PC-9 (cell line): ENCODE results near the gene LMF1. TPM values are rescaled to one million over a fixed set of nuclear protein-coding genes. Genes with fewer than 3 reads are reported as not detected.

Source experiments
- BruUV-seq: library from RNA; stranded (reverse); fragments of 400-500 nt; replicated peaks from 2 replicates; lab custom pipeline; 2021; lab: Mats Ljungman, UMichigan
- CTCF ChIA-PET: fragments of 300-600 bp; sonication (Branson Sonifier 250); formaldehyde crosslinking; loops from one replicate; lab custom pipeline; 2022; ENCODE audit warnings: antibody characterized with exemption; lab: Charles Lee
- POLR2A ChIA-PET: fragments of 300-600 bp; sonication (Branson Sonifier 250); formaldehyde crosslinking; loops from one replicate; lab custom pipeline; 2022; ENCODE audit warnings: antibody characterized with exemption; ENCODE audit not compliant: unreplicated experiment; lab: Charles Lee
- DNase-seq, 2 experiments: peaks; one replicate each; pipeline versions ENCODE4 v3.0.0 to v3.0.0-alpha.2; 2015 to 2022; ENCODE audit warnings: mixed read lengths in 1 of 2
- H2AFZ ChIP-seq: fragments of 200-600 bp; sonication (generic); 2 replicates; pipeline ENCODE4 v1.8.1; 2017; ENCODE audit warnings: antibody characterized with exemption
- H3F3A ChIP-seq: fragments of 200-600 bp; sonication (generic); 2 replicates; pipeline ENCODE4 v1.8.1; 2017; ENCODE audit warnings: antibody characterized with exemption, mild to moderate bottlenecking, low read depth; ENCODE audit not compliant: insufficient read depth
- H3K27ac ChIP-seq: fragments of 200-600 bp; sonication (generic); 2 replicates; pipeline ENCODE4 v1.6.1; 2016; ENCODE audit warnings: mixed run types
- H3K27me3 ChIP-seq: fragments of 200-600 bp; sonication (generic); 2 replicates; pipeline ENCODE4 v1.6.1; 2016; ENCODE audit warnings: low read depth, mixed run types; ENCODE audit not compliant: insufficient read depth
- H3K36me3 ChIP-seq: fragments of 200-600 bp; sonication (generic); 2 replicates; pipeline ENCODE4 v1.6.1; 2016; ENCODE audit warnings: low read depth, mixed run types
- H3K4me1 ChIP-seq: fragments of 200-600 bp; sonication (generic); replicated peaks from 2 replicates; pipeline ENCODE4 v1.6.1; 2016; ENCODE audit warnings: mixed run types; ENCODE audit not compliant: insufficient read depth
- H3K4me2 ChIP-seq: fragments of 200-600 bp; sonication (generic); 2 replicates; pipeline ENCODE4 v1.6.1; 2017; ENCODE audit warnings: mixed run types
- H3K4me3 ChIP-seq: fragments of 200-600 bp; sonication (generic); 2 replicates; pipeline ENCODE4 v1.6.1; 2016; ENCODE audit warnings: mixed run types
- H3K79me2 ChIP-seq: fragments of 200-600 bp; sonication (generic); 2 replicates; pipeline ENCODE4 v1.6.1; 2017; ENCODE audit warnings: low read depth, mixed run types
- H3K9me2 ChIP-seq: fragments of 200-600 bp; sonication (generic); 2 replicates; pipeline ENCODE4 v1.8.1; 2017; ENCODE audit warnings: mild to moderate bottlenecking; ENCODE audit not compliant: insufficient read depth
- H3K9me3 ChIP-seq: fragments of 200-600 bp; sonication (generic); 2 replicates; pipeline ENCODE4 v1.8.1; 2016; ENCODE audit warnings: low read depth; ENCODE audit not compliant: insufficient read depth
- H4K20me1 ChIP-seq: fragments of 200-600 bp; sonication (generic); 2 replicates; pipeline ENCODE4 v1.8.1; 2017; ENCODE audit not compliant: insufficient read depth
- CTCF ChIP-seq: fragments of 200-600 bp; sonication (generic); conservative IDR thresholded peaks from 2 replicates; pipeline ENCODE4 v1.6.1; 2017; ENCODE audit warnings: mixed run types, antibody characterized with exemption, mild to moderate bottlenecking, moderate library complexity
- EZH2 ChIP-seq: fragments of 200-600 bp; sonication (generic); IDR thresholded peaks from 2 replicates; pipeline ENCODE4 v1.8.0; 2017; ENCODE audit warnings: antibody characterized with exemption, low read depth
- intact Hi-C: fragments of 100-400 bp; cut with micrococcal nuclease; formaldehyde crosslinking; loops from one replicate; pipeline ENCODE4 v1.10.0; 2022; ENCODE audit not compliant: unreplicated experiment
- total RNA-seq: library from RNA; stranded (reverse); gene quantifications from 2 replicates; pipeline ENCODE4 v1.2.3, GENCODE V29; 2021

LMF1 gene
- total RNA-seq, 1 experiment from 2014 or later = 31.3 TPM

DNA sequence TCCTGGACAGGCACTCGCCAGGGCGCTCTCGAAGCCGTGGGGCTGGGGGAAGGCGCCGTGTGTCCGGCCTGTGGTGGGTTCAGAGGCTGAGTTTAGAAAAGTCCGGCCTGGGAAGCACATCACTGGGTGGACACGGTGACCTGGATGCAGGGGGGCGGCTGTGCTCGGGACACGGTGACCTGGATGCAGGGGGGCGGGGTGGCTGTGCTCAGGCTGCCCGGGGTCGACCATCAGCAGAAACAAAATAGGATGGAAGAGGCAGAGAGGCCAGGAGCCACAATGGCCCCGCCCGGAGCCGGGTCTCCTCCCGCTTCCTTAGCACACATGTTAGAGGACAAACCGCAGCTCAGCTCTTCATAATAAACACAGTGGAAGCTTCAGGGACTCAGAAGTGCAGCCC, 127.0 kb downstream of the LMF1 start:
- Histone ChIP-seq H3K27me3 (peaks cover 77% of the 10 kb centered on the region), H3F3A (peaks cover 3% of the 10 kb centered on the region; the same call in 1 of the 2 replicates), H3K36me3 (no peaks in the 10 kb centered on the region), H2AFZ (no peak overlapping the region), H3K4me1 (no peaks in the 10 kb centered on the region), H3K4me2 (no peak overlapping the region), H3K9me3 (no peaks in the 10 kb centered on the region), H3K9me2 (no peaks in the 10 kb centered on the region), H4K20me1 (no peaks in the 10 kb centered on the region), H3K79me2 (no peaks in the 10 kb centered on the region), H3K27ac (no peak overlapping the region), H3K4me3 (no peak overlapping the region)
- intact Hi-C loops = no loop called here
- DNase-seq = no peak
- POLR2A ChIA-PET = no interaction called here
- no peak for TF ChIP-seq CTCF
- no peak for TF ChIP-seq EZH2
- BruUV-seq = no TSS peak
- CTCF ChIA-PET = no interaction called here

- H3K9me3 ChIP-seq = no peaks in the 10 kb centered on the region
- H4K20me1 ChIP-seq = no peaks in the 10 kb centered on the region
- H3K9me2 ChIP-seq = no peaks in the 10 kb centered on the region
- peaks cover 73% of the 10 kb centered on the region for H3K27me3 ChIP-seq
- H3F3A ChIP-seq = peaks cover 3% of the 10 kb centered on the region; the same call in 1 of the 2 replicates
- no peak overlapping the region for H3K4me3 ChIP-seq
- no peaks in the 10 kb centered on the region for H3K79me2 ChIP-seq
- intact Hi-C loops = no loop called here
- no peaks in the 10 kb centered on the region for H3K36me3 ChIP-seq
- ChIA-PET CTCF (no interaction called here), POLR2A (interaction anchor here (0.6 kb wide), 1 partner anchor 761 kb away, joined by 10 read pairs; no protein-coding TSS in a partner anchor)
- BruUV-seq = no TSS peak
- no peaks in the 10 kb centered on the region for H3K4me1 ChIP-seq
- TF ChIP-seq CTCF (no peak), EZH2 (no peak)
- H2AFZ ChIP-seq = no peak overlapping the region
- no peak for DNase-seq
- no peak overlapping the region for H3K27ac ChIP-seq
- no peak overlapping the region for H3K4me2 ChIP-seq
Measured at GRCh38 chr16:842711-843560, 127.8 kb downstream of the LMF1 start.

DNA sequence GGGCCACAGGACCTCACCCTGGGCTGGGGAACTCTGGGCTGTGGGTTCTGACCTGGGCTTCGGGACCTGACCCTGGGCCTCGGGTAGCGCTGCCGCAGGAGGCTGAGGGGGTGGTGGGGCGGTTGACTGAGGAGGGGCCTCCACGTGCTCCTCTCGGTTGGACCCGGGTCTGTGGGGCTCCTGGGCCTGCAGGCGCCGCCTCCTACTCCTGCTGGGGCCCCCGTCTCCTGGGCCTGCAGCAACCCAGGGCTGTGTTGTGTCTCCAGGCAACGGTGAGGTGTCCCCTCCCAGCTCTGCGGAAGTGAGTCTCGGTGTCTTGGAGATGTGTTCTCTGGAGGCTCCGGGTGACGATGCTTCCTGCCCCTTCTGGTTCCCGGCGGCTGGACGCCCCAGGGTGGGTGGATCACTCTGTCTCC, 128.7 kb downstream of the LMF1 start:
- no peaks in the 10 kb centered on the region for H3K4me1 ChIP-seq
- H3K4me2 ChIP-seq = no peak overlapping the region
- H3K9me2 ChIP-seq = no peaks in the 10 kb centered on the region
- H2AFZ ChIP-seq = no peak overlapping the region
- no peak for DNase-seq
- no peaks in the 10 kb centered on the region for H3K9me3 ChIP-seq
- no peak for TF ChIP-seq EZH2
- no peak for TF ChIP-seq CTCF
- CTCF ChIA-PET = no interaction called here
- no peaks in the 10 kb centered on the region for H3K36me3 ChIP-seq
- H3K79me2 ChIP-seq = no peaks in the 10 kb centered on the region
- H3F3A ChIP-seq = peaks cover 3% of the 10 kb centered on the region; the same call in 1 of the 2 replicates
- H3K27ac ChIP-seq = no peak overlapping the region
- H3K4me3 ChIP-seq = no peak overlapping the region
- POLR2A ChIA-PET = interaction anchor here (0.6 kb wide), 1 partner anchor 761 kb away, joined by 10 read pairs; no protein-coding TSS in a partner anchor
- H3K27me3 ChIP-seq = peaks cover 75% of the 10 kb centered on the region
- no TSS peak for BruUV-seq
- intact Hi-C loops = no loop called here
- H4K20me1 ChIP-seq = no peaks in the 10 kb centered on the region
